NT2/D1 (cell line): ENCODE measurements around the gene TMPRSS2.
A peak's percentile ranks its signal among the peaks of the same experiment; 100 is the strongest.

Source experiments
- DNase-seq: peaks from one replicate; pipeline ENCODE4 v3.0.0-alpha.2; 2011; ENCODE audit warnings: low read depth, low spot score
- H3K27me3 ChIP-seq: 2 replicates; pipeline ENCODE4 v1.6.0; 2011; ENCODE audit warnings: mild to moderate bottlenecking; ENCODE audit not compliant: insufficient read length, insufficient read depth
- H3K36me3 ChIP-seq: 2 replicates; pipeline ENCODE4 v1.6.1; 2011; ENCODE audit warnings: mild to moderate bottlenecking, low read length, mixed read lengths; ENCODE audit not compliant: insufficient read depth, insufficient read length
- H3K4me1 ChIP-seq: 2 replicates; pipeline ENCODE4 v1.5.1; 2011; ENCODE audit not compliant: insufficient read depth, insufficient read length
- H3K4me3 ChIP-seq: 2 replicates; pipeline ENCODE4 v1.5.1; 2011; ENCODE audit warnings: low read depth; ENCODE audit not compliant: insufficient read length
- H3K9ac ChIP-seq: 2 replicates; pipeline ENCODE4 v1.6.0; 2011; ENCODE audit warnings: low read depth; ENCODE audit not compliant: insufficient read length
- H3K9me3 ChIP-seq: 2 replicates; pipeline ENCODE4 v1.5.1; 2011; ENCODE audit warnings: mild to moderate bottlenecking, low read length; ENCODE audit not compliant: insufficient read depth
- SUZ12 ChIP-seq: IDR thresholded peaks from 2 replicates; pipeline ENCODE4 v1.6.1; 2011; ENCODE audit not compliant: insufficient read length, insufficient read depth; ENCODE audit errors: extremely low read depth
- YY1 ChIP-seq: IDR thresholded peaks from 2 replicates; pipeline ENCODE4 v1.6.1; 2011; ENCODE audit not compliant: insufficient read length, insufficient read depth
- ZNF274 ChIP-seq: IDR thresholded peaks from 2 replicates; pipeline ENCODE4 v1.6.1; 2011; ENCODE audit warnings: mild to moderate bottlenecking, low read depth, low read length

The TMPRSS2 gene

DNA sequence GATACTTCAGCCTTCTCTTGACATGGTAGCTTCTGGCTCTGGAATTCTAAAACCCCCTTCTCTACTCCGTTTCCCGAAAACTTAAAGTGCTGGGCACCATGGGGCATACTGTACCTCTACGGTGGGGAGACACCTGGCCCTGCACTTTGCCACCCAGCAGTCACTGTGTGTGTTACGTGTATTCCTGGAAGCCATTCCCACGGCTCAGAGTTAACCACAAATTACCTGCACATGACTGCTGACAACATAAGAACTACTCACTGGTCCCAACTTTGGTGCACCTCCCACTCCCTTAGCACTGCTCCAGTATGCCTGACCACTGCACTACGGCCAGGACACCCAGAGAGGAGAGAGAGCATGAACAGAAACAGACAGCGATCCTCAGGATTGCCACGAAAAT, 29.4 kb upstream of the TMPRSS2 start:
- no peaks in the 10 kb centered on the region for H3K9me3 ChIP-seq
- DNase-seq = no peak
- H3K4me3 ChIP-seq = no peak overlapping the region
- no peaks in the 10 kb centered on the region for H3K36me3 ChIP-seq
- TF ChIP-seq SUZ12 (no peak), ZNF274 (no peak), YY1 (no peak)
- H3K27me3 ChIP-seq = peaks cover 5% of the 10 kb centered on the region
- no peak overlapping the region for H3K9ac ChIP-seq
- no peaks in the 10 kb centered on the region for H3K4me1 ChIP-seq

DNA sequence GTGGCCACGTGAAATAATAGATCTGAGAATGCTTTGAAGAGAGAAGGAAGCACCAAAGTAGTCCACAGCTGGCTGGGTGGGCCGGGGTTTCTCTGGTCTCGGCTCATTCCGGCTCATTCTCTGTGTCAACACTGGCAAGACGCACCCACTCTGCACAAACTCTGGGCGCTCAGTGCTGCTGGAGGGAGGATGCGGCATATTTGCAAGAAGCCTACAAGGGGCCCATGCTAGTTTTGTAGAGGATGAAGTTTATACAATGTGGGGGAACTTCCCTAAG, 28.8 kb upstream of the TMPRSS2 start:
- Histone ChIP-seq H3K27me3 (peaks cover 5% of the 10 kb centered on the region), H3K9me3 (no peaks in the 10 kb centered on the region), H3K9ac (no peak overlapping the region), H3K4me1 (no peaks in the 10 kb centered on the region), H3K36me3 (no peaks in the 10 kb centered on the region), H3K4me3 (no peak overlapping the region)
- TF ChIP-seq ZNF274 (no peak), SUZ12 (no peak), YY1 (no peak)
- DNase-seq = no peak

DNA sequence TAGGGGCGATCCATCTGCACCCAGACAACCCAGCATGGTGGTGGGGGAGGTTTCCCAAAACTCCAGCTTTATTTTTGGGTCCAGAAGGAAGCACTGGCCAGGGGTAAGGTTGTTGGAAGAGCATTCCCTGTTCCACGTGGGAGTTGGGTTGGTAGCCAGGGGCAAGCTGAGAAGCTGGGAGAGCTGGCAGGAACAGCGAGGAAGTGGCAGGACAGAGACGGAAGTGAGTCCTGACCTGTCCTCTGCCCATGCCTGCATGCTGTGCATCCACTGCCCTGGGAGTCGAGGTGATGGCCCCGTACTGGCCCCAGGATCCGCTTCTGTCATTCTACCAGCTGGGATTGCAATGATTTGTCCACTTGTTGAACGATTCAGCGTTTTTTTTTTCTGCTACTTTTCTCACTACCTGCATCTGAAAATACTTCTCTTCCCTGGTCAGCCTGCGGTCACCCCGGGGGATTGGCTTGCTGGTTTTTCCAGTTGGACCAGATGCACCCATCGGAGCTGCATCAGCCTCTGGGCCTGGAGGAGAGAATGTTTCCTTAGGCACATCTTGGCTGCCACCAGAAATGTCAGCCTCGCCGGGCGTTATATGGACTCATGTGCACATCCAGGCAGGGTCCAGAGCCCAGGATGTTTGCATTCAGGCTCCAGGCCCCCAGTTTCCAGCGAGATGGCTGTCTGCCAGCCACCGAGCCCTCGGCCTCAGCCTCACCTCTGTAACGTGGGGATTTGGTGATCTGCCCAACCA, 28.3 kb upstream of the TMPRSS2 start:
- Histone ChIP-seq H3K4me1 (no peaks in the 10 kb centered on the region), H3K9me3 (no peaks in the 10 kb centered on the region), H3K36me3 (no peaks in the 10 kb centered on the region), H3K27me3 (peaks cover 5% of the 10 kb centered on the region), H3K4me3 (no peak overlapping the region), H3K9ac (no peak overlapping the region)
- no peak for DNase-seq
- TF ChIP-seq ZNF274 (no peak), SUZ12 (no peak), YY1 (no peak)

DNA sequence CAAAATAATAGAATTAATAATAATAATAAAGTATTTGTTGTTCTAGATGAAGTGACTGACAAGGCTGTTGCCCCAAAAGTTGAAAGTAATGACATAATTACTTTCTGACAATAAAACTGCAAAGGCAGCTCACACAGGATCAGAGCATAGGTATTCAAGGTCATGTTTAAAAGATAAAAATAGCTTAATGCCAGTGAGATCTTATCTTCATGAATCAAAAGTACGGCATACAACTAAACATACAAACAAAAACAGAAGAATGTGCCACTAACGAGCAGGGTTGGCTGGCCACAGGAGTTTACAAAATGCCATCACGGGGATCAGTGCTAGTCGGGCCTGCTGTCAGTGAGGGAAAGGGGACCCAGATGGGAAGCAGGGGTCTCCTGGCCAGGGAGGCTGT, 22.4 kb upstream of the TMPRSS2 start:
- Histone ChIP-seq H3K9ac (no peak overlapping the region), H3K27me3 (no peaks in the 10 kb centered on the region), H3K4me1 (no peaks in the 10 kb centered on the region), H3K36me3 (no peaks in the 10 kb centered on the region), H3K4me3 (no peak overlapping the region), H3K9me3 (no peaks in the 10 kb centered on the region)
- no peak for DNase-seq
- no peak for TF ChIP-seq SUZ12
- no peak for TF ChIP-seq YY1
- TF ChIP-seq ZNF274 = no peak

DNA sequence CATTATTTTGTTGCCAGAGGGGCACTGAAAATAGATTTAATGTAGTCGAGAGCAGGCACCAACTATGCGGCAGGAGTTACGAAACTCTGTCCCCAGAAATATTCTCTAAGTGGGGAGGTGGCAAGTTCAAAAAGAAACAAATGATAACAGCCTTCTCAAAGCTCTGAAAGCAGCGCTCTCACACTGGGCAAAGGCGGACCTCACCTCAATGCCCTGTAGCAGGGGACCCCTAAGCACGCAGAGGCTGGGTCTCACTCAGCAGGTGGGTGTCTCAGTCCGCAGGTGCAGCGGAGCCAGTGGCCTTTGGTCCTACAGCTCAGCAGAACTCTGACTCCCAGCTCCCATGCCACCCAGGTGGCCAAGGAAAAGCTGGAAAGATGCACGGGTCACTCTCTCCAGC, 21.8 kb upstream of the TMPRSS2 start:
- Histone ChIP-seq H3K9me3 (no peaks in the 10 kb centered on the region), H3K9ac (no peak overlapping the region), H3K36me3 (no peaks in the 10 kb centered on the region), H3K4me3 (no peak overlapping the region), H3K27me3 (no peaks in the 10 kb centered on the region), H3K4me1 (no peaks in the 10 kb centered on the region)
- TF ChIP-seq YY1 = no peak
- no peak for TF ChIP-seq SUZ12
- no peak for TF ChIP-seq ZNF274
- no peak for DNase-seq

DNA sequence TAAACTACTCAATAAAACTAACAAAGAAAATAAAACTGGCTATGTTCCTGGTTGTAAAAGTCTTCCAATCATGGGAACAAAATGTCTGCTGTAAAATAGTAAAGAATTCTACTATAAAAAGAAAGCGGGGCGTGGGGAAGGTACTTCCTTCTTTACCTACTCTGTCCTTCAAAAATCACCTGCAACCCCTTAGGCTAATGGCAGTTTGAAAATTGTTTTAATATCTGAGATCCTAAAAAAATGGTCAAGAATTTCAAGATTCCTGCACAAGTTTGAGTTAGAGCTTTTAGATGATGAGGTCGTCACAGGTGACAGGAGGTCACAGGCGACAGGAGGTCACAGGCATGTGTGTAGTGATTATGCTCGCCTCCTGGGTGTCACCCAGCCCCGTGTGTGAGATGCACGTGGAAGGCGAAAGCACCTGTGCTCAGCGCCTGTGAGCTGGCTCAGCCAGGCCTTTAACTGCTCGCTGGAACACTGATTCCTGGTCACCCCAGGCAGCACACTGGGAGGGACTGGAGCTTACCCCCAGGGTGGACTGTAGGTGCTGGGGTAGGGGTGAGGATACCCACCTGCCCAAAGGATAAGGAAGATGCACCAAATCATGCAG, 18.6 kb upstream of the TMPRSS2 start:
- H3K4me1 ChIP-seq = no peaks in the 10 kb centered on the region
- TF ChIP-seq ZNF274 (no peak), YY1 (no peak), SUZ12 (no peak)
- no peaks in the 10 kb centered on the region for H3K27me3 ChIP-seq
- no peak for DNase-seq
- H3K36me3 ChIP-seq = no peaks in the 10 kb centered on the region
- H3K9me3 ChIP-seq = no peaks in the 10 kb centered on the region
- no peak overlapping the region for H3K4me3 ChIP-seq
- H3K9ac ChIP-seq = no peak overlapping the region

DNA sequence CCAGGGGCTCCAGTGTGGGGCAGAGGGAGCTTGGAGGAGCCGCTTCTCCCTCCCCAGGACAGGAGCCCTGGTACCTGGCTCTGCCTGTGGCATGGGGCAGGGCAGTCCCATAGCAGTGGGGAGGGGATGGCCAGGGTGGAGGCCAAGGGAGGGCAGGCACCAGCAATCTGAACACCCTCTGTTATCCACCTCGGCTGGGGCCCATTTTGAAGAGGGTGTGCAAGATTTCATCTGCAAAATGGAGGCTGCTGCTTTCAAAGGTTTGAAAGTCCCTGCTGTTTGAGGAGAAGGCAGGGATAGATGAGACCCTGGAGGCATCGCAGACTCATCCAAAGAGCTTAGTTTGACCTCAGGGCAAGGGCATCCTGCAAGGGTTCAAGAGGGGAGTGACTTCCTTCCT, 15.2 kb upstream of the TMPRSS2 start:
- peak; percentile 16 for TF ChIP-seq YY1
- TF ChIP-seq SUZ12 = no peak
- no peak for TF ChIP-seq ZNF274
- Histone ChIP-seq H3K4me3 (no peak overlapping the region), H3K9me3 (no peaks in the 10 kb centered on the region; the same call in 1 of the 2 replicates), H3K4me1 (no peaks in the 10 kb centered on the region), H3K9ac (no peak overlapping the region), H3K27me3 (no peaks in the 10 kb centered on the region), H3K36me3 (no peaks in the 10 kb centered on the region)
- no peak for DNase-seq
